ENCODE measurements around the gene PCDHB5.
"Not testable (repeated sequence)": the region's sequence is repeated elsewhere in the genome, so short reads cannot be mapped to it uniquely, and the experiment has no call there.

DNA sequence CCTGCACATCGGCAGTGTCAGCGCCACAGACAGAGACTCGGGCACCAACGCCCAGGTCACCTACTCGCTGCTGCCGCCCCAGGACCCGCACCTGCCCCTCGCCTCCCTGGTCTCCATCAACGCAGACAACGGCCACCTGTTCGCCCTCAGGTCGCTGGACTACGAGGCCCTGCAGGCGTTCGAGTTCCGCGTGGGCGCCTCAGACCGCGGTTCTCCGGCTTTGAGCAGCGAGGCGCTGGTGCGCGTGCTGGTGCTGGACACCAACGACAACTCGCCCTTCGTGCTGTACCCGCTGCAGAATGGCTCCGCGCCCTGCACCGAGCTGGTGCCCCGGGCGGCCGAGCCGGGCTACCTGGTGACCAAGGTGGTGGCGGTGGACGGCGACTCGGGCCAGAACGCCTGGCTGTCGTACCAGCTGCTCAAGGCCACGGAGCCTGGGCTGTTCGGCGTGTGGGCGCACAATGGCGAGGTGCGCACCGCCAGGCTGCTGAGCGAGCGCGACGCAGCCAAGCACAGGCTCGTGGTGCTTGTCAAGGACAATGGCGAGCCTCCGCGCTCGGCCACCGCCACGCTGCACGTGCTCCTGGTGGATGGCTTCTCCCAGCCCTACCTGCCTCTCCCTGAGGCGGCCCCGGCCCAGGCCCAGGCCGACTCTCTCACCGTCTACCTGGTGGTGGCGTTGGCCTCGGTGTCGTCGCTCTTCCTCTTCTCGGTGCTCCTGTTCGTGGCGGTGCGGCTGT is 11.4 kb upstream of the PCDHB5 start:
- TF ChIP-seq CTCF (IDR thresholded peaks at IDR 0.05); ZFX (IDR thresholded peaks at IDR 0.05; ENCODE audit: borderline replicate concordance): not testable (repeated sequence)
